Measurements from ENCODE around the gene NGF. TPM values are rescaled to one million over a fixed set of nuclear protein-coding genes. Genes with fewer than 3 reads are reported as not detected.

The NGF gene
- total RNA-seq, 4 donors from 2014 or later = 4.5 TPM; not detected in 3

- WGBS, 2 donors (ENCODE audit: low coverage in 1 of 2) = 67 to 79% methylated on average over 1 to 8 of the region's 8 CpGs
- Histone ChIP-seq H3K4me3 (no peak overlapping the region), H3K27ac (no peak overlapping the region), H3K36me3 (no peaks in the 10 kb centered on the region), H3K4me1 (no peaks in the 10 kb centered on the region), H3K9me3 (no peaks in the 10 kb centered on the region), H3K27me3 (no peaks in the 10 kb centered on the region)
- no peak for TF ChIP-seq POLR2AphosphoS5 (IDR thresholded peaks at IDR 0.05)
- no peak for TF ChIP-seq POLR2A (IDR thresholded peaks at IDR 0.05)
- TF ChIP-seq EP300 (IDR thresholded peaks at IDR 0.05; ENCODE audit: low read depth) = no peak
- no peak for TF ChIP-seq CTCF (IDR thresholded peaks at IDR 0.05)
- DNase-seq = no peak
- intact Hi-C loops (cut with DNase I; ENCODE audit: low total_unique reads) = no loop called here
- in situ Hi-C loops (cut with MboI; ENCODE audit: low pct_ligation_motif_present in 1 of 4, low pct_unique_long_range_greater_than_20kb in 1 of 4, low sequenced_read_pairs in 3 of 4) = no loop called here
Measured at GRCh38 chr1:115301438-115302020, 36.5 kb downstream of the NGF start.

GRCh38 chr1:115300087-115300876 is 37.8 kb downstream of the NGF start:
- no peaks in the 10 kb centered on the region for H3K27me3 ChIP-seq
- no peaks in the 10 kb centered on the region for H3K4me1 ChIP-seq
- H3K4me3 ChIP-seq = no peak overlapping the region
- no peaks in the 10 kb centered on the region for H3K36me3 ChIP-seq
- in situ Hi-C loops (cut with MboI; ENCODE audit: low pct_ligation_motif_present in 1 of 4, low pct_unique_long_range_greater_than_20kb in 1 of 4, low sequenced_read_pairs in 3 of 4) = no loop called here
- TF ChIP-seq CTCF (IDR thresholded peaks at IDR 0.05) = no peak
- WGBS, 2 donors (ENCODE audit: low coverage in 1 of 2) = 78 to 84% methylated on average over 4 to 8 of the region's 8 CpGs
- no peak for DNase-seq
- intact Hi-C loops (cut with DNase I; ENCODE audit: low total_unique reads) = no loop called here
- H3K9me3 ChIP-seq = no peaks in the 10 kb centered on the region
- H3K27ac ChIP-seq = no peak overlapping the region

- Histone ChIP-seq H3K36me3 (no peaks in the 10 kb centered on the region), H3K27ac (no peak overlapping the region), H3K4me3 (no peak overlapping the region), H3K9me3 (no peaks in the 10 kb centered on the region), H3K4me1 (no peaks in the 10 kb centered on the region), H3K27me3 (no peaks in the 10 kb centered on the region)
- no peak for DNase-seq
- WGBS, 2 donors (ENCODE audit: low coverage in 1 of 2) = 25 to 64% methylated on average over 2 of the region's 2 CpGs
- no peak for TF ChIP-seq POLR2A (IDR thresholded peaks at IDR 0.05)
- TF ChIP-seq EP300 (IDR thresholded peaks at IDR 0.05; ENCODE audit: low read depth) = no peak
- no peak for TF ChIP-seq POLR2AphosphoS5 (IDR thresholded peaks at IDR 0.05)
- TF ChIP-seq CTCF (IDR thresholded peaks at IDR 0.05) = no peak
- in situ Hi-C loops (cut with MboI; ENCODE audit: low pct_ligation_motif_present in 1 of 4, low pct_unique_long_range_greater_than_20kb in 1 of 4, low sequenced_read_pairs in 3 of 4) = no loop called here
- intact Hi-C loops (cut with DNase I; ENCODE audit: low total_unique reads) = no loop called here
Measured at GRCh38 chr1:115299266-115299665, 38.8 kb downstream of the NGF start.

- 81% methylated on average over 2 of the region's 2 CpGs; no CpG with 5 or more reads in 1 of the 2 donors for WGBS, 2 donors (ENCODE audit: low coverage in 1 of 2)
- in situ Hi-C loops (cut with MboI; ENCODE audit: low pct_ligation_motif_present in 1 of 4, low pct_unique_long_range_greater_than_20kb in 1 of 4, low sequenced_read_pairs in 3 of 4) = no loop called here
Measured at GRCh38 chr1:115296981-115297380, 41.1 kb downstream of the NGF start.

More at GRCh38 chr1:115296981-115297380, 41.1 kb downstream of the NGF start:
- DNase-seq = no peak
- Histone ChIP-seq H3K4me3 (no peak overlapping the region), H3K27me3 (no peaks in the 10 kb centered on the region), H3K36me3 (no peaks in the 10 kb centered on the region), H3K9me3 (no peaks in the 10 kb centered on the region), H3K4me1 (no peaks in the 10 kb centered on the region), H3K27ac (no peak overlapping the region)
- intact Hi-C loops (cut with DNase I; ENCODE audit: low total_unique reads) = no loop called here
- TF ChIP-seq POLR2AphosphoS5 (IDR thresholded peaks at IDR 0.05) (no peak), EP300 (IDR thresholded peaks at IDR 0.05; ENCODE audit: low read depth) (no peak), POLR2A (IDR thresholded peaks at IDR 0.05) (no peak), CTCF (IDR thresholded peaks at IDR 0.05) (no peak)

Data from transverse colon (tissue), 4 donors.